GM19324 (cell line): ENCODE results near the gene PPP6R3.

ENCODE experiments used
- ATAC-seq: cut with Tn5 transposase; IDR thresholded peaks from one replicate; pipeline ENCODE4 v1.9.1; 2021; ENCODE audit warnings: mild to moderate bottlenecking, moderate library complexity; ENCODE audit not compliant: unreplicated experiment, low FRiP score

PPP6R3 gene

DNA sequence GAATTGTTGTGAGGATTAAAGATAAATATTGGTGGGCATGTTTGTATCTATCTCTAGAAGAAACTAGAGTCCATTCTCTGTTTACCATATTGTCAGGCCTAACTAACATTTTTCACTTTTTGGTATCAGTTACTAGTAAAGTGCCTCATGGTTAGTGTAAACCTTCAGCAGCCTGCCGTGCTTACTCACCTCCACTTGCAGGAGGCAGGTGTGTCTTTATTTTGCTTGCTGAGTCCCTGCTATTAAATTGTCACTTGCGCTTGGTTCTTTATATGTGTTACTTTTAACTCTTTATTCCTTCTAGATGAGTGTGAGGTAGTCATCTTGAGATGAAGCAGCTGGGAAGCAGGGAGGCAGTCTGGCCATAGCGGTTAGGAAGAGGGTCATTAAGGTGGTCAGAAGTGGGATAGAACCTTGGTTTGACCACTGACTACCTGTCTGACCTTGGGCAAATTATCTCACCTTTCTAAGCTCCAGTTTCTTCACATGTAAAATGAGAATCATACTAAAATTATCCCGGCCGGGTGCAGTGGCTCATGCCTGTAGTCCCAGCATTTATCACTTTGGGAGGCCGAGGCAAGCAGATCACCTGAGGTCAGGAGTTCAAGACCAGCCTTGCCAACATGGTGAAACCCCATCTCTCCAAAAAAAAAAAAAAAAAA lies 21.2 kb downstream of the PPP6R3 start:
- ATAC-seq, result no peak

DNA sequence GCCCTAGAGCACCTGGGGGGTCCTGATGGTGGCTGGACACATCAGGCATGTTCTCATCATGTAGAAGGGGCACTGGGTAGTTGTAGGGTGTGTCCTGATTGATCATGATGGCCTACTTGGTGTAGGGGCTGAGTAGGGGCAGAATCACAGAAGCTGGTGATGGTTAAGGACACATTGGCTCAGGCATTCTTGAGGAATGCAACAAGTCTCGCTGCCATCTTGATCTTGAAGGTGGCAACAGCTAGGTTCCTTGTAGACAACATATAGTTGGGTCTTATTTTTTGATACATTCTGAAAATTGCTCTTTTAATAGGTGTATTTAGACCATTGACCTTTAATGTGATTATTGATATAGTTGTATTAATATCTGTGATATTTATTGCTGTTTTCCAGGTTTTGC lies 28.1 kb downstream of the PPP6R3 start:
- no peak for ATAC-seq

DNA sequence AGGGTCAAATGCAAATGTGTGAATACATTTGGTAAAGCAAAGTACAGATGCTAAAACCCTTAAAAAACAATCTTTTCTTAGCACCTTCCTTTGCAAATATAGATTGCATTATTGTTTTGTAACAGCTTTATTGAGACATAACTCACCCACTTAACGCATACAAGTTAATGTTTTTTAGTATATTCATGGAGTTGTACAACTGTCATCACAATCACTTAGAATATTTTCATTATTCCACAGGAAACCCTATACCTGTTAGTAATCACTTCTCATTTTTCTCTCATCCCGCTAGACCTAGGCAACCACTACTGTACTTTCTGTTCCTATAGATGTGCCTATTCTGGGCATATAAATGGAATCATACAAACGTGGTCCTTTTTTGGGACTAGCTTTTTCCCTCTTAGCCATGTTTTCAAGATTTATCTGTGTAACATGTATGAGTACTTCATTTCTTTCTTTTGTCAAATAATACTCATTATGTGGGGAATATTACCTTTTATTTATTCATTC lies 34.7 kb downstream of the PPP6R3 start:
- no peak for ATAC-seq

DNA sequence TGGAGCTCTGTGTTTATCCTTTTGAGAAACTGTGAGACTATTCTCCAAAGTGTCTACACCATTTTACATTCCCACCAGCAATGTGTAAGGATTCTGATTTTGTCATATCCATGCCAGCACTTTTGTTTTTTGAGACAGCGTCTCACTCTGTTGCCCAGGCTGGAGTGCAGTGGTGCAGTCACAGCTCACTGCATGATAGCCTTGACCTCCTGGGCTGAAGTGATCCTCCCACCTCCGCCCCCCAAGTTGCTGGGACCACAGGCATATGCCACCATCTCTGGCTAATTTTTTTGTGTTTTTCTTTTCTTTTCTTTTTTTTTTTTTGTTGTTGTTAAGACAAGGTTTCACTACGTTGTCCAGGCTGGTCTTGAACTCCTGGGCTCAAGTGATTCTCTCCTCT lies 35.3 kb downstream of the PPP6R3 start:
- ATAC-seq, result no peak

DNA sequence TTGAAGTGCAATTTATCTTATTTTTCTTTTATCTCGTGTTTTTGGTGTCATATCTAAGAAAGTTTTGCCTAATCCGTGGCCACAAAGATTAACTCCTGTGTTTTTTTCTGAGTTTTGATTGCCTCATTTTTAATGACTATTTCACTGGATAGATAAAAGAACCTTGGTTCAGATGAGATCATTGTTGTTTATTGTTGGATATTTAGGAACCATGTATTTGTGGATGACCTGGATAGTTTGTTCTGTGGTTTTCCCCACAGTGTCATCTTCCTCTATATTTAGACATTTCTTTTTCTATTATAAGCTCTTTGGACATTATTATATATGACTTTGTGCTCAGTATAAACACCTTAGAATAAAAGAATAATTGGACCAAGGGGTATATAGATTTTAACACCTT lies 37.2 kb downstream of the PPP6R3 start:
- ATAC-seq, result no peak

DNA sequence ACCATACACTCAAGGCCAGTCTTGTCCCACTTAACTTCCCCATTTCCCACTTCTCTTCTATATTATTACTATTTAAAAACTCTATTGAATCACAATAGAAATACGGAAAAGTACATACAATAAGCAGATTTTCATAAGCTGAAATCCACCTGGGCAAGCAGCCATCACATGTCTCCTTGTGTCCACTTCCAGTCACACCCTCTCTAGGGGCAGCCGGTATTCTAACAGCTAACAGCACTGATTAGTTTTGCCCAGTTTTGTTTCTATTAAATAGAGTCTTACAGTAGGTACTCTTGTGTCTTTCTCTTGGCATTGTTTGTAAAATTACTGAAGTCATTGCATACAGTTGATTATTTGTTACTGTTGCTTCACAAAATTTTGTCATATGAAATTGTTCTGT lies 37.8 kb downstream of the PPP6R3 start:
- no peak for ATAC-seq

DNA sequence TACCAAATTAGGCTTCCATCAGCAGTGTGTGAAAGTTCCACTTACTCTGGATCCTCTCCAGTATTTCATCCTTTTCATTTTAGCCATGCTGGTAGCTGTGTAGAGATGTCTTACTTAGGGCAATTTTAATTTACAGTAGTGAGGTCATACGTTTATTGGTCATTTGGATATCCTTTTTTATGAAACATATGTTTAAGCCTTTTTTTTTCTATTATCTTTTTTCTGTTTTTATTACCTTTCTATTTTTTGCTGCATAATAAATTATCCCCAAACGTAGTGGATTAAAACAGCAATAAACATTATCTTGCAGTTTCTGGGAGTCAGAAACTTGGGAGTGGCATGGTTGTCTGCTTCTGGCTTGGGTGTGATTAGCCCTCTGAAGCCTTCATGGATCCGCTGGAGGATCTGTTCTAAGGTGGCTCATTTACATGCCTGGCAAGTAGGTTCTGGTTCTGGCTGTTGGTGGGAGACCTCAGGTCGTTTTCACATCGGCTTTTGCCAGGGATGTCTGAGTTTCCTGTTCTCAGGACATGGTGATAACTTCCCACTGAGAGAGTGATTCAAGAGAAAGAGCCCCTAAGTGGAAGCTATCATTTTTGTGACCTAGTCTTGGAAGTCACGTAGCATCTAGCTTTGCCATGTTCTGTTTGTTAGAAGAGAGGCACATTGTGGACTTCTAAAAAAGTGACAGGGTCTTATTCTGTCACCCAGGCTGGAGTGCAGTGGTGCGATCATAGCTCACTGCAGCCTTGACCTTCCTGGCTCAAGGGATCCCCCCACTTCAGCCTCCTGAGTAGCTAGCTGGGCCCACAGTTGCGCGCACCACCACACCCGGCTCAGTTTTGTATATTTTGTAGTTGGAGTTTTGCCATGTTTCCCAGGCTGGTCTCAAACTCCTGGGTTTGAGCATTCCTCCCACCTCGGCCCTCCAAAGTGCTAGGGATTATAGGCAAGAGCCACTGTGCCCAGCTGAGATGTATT lies 38.6 kb downstream of the PPP6R3 start:
- no peak for ATAC-seq

DNA sequence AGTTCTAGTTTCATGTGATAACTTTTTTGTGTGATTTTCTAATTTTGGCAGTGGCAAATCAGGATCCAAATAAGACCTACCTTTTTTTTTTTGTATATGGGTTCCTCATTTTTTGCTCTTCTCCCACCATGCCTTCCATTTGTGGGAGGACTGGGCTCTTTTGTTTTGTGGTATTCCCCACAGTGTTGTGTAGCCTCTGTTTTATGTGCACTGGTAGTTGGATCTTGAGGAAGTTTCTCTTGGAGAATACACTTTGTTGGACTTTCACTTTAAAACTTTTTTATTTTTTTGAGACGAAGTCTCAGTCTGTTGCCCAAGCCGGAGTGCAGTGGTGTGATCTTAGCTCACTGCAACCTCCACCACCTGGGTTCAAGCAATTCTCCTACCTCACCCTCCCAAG lies 39.7 kb downstream of the PPP6R3 start:
- no peak for ATAC-seq

DNA sequence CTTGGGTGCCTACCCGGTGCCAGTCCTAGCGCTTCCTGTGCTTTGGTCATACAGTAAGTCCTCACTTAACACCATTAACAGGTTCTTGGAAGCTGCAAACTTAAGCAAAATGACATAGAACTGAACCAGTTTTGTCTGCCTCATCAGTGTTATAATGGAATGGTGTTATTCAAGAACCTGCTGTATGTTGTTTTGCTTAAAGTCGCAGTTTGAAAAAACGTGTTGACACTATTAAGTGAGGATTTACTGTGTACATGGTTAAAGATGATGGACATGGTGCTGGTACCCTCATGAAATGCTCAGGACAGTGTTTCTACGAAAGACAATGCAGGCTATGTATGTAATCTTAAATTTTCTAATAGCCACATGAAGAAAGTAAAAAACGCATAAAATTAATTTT lies 41.3 kb downstream of the PPP6R3 start:
- ATAC-seq, result no peak

DNA sequence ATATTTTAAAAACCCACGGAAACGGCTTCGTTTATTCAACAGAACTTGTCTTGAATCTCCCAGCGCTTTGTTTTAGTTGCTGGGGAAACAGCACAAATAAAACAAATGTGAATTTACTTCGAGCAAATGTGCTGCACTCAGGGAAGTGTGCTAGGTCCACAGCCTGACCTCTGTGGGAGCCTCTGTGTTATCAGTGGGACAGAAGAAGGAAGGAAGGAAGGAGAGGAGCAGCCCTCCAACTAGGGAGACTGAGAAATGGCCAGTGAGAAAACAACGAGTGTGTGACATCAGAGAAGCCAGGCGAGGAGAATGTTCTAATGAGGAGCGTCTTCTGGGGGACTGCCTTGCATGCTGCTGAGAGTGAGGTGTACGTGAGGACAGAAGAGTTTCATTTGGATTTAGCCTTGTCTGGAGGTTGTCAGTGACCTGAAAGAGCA lies 42.7 kb downstream of the PPP6R3 start:
- ATAC-seq, result no peak

DNA sequence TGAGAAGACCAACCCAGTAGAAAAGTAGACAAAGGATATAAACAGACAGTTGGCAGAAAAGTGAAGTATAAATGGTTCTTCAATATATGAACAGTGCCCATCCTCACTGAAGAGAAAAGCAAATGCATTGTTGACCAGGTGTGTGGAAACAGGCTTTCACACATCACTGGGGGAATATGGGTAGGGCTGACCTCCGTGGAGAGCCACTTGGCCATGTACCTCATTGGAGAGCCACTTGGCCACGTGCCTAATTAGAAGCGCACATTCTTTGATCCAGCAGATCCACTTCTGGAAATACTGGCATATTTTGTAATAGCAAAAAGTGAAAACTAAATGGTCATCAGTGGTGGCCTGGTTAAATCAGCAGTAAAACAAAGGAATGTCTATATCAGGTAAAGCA lies 43.2 kb downstream of the PPP6R3 start:
- no peak for ATAC-seq

DNA sequence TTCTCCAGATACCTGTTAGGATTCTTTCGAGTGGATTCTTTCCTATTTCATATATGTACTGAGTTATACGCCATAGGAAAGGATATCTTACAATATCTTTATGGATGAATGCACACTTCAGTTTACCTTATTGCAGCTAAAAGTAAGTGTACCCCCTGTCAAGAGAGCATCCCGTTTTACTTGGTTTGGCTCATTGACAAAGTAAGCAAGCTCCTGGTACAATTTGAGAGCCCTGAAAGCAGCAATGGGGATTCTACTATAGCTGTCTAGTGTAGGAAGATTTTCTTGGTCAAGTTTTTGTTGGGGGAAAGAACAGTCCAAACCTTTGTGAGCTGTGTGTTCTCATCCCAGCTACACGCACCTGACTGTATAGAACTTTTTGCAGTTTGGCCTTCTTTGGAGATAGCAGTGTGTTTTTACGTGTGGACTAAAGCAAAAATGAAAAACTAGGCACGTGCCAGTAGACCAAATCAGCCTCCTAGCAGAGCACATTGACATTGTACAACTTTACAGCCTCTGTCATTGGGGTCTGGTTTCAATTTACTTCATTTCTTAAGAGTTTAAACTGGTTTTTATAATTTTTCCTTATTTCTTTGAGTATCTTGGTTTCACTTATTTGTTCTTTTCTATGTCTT lies 44.0 kb downstream of the PPP6R3 start:
- no peak for ATAC-seq

DNA sequence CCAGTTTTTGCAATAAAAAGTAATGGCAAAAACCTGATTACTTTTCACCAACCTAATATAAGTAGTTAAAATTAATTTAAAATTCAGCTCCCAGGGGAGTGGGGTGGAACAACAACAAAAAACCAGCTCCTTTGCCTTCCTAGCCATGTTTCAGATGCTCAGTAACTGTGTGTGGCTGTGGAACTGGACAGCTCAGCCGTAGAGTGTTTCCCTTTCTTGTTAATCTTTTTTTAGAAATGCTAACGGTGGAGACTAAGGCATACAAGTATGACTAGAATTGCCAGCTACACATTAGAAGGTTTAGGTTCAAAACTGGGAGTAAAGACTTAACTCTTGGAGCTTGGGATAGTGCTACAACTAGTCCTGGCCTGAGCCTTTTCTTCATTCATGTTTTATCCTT lies 45.0 kb downstream of the PPP6R3 start:
- ATAC-seq, result no peak

DNA sequence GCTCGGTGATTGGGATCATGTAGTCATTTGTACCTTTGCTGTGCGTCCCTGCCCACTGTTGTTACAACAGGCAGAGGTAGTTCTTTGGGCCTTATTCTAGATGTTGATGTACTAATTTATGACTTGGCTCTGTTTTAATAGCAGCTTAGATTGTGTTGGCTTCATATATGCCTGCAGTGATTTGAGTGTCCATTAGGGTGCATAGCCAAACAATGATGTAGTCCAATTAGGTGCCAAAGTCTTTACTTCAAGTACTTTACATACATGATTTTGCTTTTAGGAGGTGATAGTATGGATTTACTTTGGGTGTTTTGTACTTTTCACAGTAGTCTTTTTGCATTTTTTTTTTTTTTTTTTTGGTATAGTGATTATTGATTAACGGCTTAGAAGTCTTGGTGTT lies 46.4 kb downstream of the PPP6R3 start:
- ATAC-seq, result no peak

DNA sequence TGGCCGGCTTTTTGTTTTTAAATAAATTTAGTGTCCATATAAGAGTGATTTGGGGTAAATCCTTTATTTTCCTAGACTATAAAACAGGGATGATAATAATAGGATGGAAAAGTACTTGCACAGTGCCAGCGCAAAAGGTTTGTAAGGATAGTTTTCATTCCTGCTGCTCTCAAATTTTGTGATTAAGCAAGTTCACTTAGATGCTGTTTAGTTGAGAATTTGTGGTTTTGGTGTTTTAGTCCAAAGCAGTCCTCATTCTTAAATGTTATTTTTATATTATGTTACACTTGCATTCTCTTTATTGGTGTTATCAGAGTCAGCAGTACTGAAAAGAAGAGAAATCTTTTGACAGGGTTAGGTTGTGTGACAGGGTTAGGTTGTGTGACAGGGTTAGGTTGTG lies 47.9 kb downstream of the PPP6R3 start:
- ATAC-seq, result no peak

DNA sequence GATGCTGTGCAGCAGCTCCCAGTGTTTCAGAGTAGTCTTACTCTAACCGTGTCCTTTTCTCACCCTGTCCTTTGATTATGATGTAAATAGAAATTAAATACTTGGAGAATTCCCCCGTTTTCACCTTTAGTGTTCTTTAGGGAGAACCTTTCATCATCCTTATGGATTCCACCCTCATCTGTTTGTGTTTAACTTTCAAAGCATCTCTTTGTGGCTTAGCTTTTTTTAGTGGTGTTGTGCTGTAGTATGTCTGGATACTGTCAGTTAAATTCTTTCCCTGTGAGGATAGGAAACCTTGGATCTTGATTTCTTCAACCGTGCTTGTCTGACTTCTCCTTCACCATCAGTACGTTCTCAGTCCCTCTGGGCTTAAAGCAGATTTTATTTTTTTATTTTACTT lies 48.5 kb downstream of the PPP6R3 start:
- no peak for ATAC-seq

DNA sequence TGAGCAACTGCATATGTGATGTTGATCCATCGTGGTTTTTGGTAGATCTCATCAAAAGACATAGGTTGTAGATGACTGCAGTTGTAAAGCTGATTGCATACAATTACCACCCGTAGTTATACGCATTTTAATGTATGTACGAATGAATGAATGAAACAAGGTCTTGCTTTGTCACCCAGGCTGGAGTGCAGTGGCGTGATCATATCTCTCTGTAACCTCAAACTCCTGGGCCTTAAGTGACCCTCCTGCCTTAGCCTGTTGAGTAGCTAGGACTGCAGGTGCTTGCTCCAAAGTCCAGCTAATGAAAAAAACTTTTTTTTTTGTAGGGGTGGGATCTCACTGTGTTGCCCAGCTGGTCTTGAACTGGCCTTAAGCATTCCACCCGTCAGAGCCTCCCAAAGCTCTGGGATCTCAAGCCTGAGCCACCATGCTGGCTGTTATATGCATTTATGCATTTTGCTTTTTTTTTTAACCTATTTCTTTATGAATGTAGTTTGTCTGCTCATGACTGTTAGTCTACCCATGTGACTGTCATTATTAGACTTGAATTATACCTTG lies 53.5 kb downstream of the PPP6R3 start:
- ATAC-seq, result no peak

DNA sequence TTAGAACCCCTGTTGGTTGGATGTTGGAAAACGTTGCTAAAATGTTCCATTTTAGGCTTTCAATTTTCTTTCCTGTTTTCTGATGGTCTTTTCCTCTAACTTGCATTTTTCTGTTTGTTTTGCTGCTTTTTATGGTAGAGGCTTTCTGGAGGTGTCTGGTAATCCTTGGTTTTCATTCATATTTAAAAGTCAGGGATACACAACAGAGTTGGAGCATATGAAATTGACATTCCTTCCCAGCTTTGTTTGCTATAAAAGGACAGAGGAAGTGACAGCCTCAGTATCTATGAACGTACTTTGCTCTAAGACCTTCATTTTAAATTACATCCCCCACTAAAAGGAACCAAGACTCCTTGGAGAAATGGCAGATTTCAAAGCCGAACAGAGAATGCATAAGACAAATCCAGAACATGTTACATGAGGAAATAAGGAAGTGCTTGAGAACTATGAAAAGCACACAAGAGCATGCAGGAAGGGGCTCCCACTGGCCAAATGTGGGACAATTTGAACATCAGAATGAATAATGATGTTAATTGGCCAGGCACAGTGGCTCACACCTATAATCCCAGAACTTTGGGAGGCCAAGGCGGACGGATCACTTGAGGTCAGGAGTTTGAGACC lies 56.7 kb downstream of the PPP6R3 start:
- no peak for ATAC-seq

DNA sequence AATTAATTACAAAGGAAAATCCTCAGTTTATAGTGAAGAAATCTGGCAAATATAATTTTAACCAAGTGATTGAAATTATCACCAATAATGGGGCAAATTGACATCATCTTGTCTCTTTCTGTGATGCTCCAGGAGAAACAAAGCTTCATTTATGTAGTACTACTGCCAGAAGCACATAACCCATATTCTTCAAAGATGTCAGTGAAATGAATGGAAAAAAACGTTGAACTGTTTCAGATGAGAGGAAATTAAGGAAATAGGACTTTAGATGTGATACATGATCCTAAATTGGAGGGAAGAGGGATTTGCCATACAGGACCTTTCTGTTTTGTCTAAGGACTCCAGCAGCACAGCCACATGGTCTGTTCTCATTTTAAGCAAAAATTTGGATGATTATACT lies 57.6 kb downstream of the PPP6R3 start:
- ATAC-seq, result no peak

DNA sequence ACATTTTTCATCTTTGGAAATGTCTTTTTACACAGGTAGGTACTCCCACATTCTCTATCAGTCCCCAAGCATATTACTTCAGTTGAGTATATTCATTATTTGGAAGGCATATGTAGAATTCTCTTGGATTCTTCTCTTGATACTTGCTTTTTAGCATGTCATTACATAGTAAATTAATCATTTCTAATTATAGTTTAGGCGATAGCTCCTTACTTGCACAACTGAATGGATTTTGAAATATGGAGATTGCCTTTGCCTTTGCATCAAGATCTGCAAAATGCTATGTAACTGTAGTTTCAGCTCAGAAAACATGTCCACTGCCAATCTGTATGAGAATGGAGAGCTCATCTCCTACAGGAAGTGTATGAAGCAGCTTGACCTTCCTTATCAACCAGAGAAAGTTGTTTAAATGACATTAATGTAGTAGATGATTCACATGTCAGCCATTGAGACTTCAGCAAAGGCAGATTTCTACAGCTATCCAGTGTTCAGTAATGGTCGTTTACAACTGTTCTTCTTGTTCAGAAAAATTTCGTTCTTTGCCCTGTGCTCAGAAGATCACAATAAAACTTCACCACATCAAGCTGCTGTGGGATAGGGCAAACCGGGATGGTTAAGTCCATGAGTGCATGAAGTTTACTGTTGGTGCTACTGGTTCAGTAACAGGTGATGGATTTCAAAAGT lies 61.6 kb downstream of the PPP6R3 start:
- no peak for ATAC-seq
